GM18499 (cell line): ENCODE data around the gene SMOC2.
"Not testable (repeated sequence)": the region's sequence is repeated elsewhere in the genome, so short reads cannot be mapped to it uniquely, and the experiment has no call there.

ENCODE experiments used
- ATAC-seq: cut with Tn5 transposase; IDR thresholded peaks from one replicate; pipeline ENCODE4 v1.9.1; 2021; ENCODE audit warnings: moderate number of reproducible peaks; ENCODE audit not compliant: insufficient read depth, unreplicated experiment

The SMOC2 gene

GRCh38 chr6:168559574-168560098, 118.7 kb downstream of the SMOC2 start:
- no peak for ATAC-seq

- no peak for ATAC-seq
These were observed 119.1 kb downstream of the SMOC2 start for GRCh38 chr6:168560126-168560525.

GRCh38 chr6:168562576-168563151, 121.7 kb downstream of the SMOC2 start:
- ATAC-seq: no peak

GRCh38 chr6:168563656-168564055, 122.7 kb downstream of the SMOC2 start:
- no peak for ATAC-seq

DNA sequence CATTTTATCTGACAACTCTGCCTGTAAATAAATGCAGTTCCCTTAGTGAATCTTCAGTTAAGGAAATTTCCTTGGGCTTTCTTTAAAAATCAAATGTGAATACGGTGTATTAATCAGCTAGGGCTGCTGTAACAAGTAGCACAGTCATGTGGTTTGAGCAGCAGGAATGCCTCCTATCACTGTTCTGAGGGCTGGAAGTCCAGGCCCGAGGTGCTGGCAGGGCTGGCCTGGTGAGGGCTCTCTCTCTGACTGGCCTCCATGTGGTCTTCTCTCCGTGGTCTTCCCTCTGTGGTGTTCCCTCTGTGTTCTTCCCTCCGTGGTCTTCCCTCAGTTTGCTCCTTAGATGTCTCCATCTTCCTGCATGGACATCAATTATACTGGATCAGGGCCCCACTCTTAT, 124.1 kb downstream of the SMOC2 start:
- no peak for ATAC-seq

GRCh38 chr6:168570211-168570610, 129.2 kb downstream of the SMOC2 start:
- ATAC-seq: no peak

DNA sequence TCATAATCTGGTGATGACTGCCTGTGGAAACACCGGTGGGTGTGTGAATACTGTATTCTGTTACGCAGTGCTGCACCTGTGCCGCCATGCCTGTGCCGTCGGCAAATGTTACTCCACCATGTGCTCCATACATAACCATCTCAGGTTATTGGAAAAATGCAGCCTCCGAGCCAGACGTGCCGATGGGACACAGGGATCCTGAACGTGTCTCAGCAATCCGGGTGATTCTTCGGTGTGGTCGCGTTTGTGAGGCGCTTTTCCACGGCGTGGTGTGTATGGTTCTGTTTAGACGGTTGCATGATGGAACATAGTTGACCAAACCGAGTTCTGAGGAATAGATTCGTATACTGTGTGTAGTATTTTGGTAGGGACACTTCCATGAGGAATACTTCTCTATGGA, 130.3 kb downstream of the SMOC2 start:
- ATAC-seq: no peak

- ATAC-seq: not testable (repeated sequence)
These were observed 132.4 kb downstream of the SMOC2 start for GRCh38 chr6:168573276-168573835.

- ATAC-seq: no peak
These were observed 133.2 kb downstream of the SMOC2 start for GRCh38 chr6:168574075-168574698.

GRCh38 chr6:168574699-168575195, 133.8 kb downstream of the SMOC2 start:
- ATAC-seq: no peak

DNA sequence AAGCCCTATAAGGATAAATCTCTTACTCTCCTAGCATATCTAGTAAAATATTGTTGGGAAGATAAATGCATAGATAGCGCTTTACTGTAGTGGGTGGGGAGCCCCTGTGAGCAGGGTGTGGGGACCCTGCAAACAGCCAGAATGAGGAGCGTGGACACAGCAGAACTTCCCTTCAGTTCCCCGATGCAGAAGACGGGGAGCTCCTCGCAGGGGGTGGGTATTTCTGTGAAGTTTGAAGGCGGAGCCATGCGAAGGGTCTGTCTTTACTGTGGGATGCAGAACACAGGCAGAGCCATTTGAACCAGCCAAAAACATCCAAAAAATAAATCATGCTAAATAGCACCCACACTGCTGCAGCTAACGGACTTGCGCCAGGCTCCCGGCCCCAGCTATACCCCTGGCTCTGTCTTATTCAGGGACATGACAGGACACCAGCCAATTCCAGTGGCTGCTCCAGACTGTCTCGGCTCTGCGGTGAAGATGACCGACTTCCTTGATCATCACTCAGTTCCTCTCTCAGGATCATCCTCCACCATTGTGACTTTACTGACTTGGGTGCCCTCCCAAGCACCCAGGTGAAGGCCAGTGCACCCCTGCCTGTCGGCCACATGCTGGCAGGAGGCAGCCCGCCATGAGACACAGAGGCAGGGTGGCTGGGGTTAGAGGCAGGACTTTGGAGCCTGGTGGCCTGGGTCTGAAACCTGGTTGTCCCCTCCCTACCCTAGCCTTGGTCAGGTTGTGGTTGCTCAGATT, 134.5 kb downstream of the SMOC2 start:
- ATAC-seq: no peak

DNA sequence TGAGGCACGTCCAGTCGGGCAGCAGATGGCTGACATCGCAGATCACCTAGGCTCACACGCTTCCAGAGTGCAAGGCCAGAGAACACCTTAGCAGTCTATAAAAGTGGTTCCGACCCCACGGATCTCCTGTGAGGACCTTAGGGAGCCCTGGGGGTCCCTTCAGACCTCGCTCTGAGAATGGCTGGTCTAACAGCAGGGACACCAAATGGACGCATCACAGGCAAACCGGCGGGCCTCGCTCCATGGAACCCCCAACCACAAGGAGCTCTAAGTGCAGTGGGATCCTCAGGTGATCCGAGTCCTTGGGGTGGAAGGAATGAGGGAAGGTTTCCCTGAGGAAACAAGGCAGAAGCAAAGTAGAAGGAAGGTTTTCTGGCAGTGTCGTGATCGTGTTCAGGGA, 135.4 kb downstream of the SMOC2 start:
- no peak for ATAC-seq

DNA sequence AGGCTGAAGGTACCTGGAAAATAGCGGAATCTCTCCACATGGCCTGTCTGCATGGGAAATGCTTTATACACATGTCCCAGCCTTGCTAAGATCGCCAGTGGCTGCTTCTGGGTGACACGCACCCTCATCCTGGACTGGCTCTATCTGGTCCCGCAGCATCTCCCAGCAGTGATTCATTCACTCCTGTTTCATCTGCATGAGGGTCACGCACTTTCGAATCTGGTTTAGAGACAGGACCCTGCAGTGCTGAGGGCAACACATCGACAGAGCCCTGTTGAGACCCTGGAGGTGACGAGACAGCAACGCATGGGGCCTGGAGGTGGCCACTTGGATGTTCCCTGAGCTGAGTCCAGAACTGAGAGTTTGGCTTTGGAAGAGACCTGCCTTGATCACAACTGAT, 136.5 kb downstream of the SMOC2 start:
- ATAC-seq: no peak

DNA sequence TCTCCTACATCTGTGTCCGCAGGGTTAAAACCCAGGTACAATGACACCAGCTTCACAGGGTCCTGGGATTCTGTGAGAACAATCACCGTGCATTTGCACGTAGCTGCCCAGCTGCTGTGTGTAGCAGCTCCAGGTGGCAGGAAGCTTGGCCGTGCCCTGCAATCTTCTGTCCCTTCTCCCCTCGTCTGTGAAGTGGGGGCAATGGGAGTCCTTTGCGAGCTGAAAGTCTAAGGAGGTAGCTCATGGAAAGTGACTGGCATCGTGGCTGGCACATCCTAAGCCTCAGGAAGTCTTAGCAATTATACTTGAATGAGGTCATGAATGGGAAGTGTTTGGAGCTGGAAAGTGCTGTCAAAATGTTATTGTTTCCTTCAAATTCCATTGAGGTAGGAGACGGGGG, 137.1 kb downstream of the SMOC2 start:
- no peak for ATAC-seq

GRCh38 chr6:168581236-168581635, 140.3 kb downstream of the SMOC2 start:
- no peak for ATAC-seq

DNA sequence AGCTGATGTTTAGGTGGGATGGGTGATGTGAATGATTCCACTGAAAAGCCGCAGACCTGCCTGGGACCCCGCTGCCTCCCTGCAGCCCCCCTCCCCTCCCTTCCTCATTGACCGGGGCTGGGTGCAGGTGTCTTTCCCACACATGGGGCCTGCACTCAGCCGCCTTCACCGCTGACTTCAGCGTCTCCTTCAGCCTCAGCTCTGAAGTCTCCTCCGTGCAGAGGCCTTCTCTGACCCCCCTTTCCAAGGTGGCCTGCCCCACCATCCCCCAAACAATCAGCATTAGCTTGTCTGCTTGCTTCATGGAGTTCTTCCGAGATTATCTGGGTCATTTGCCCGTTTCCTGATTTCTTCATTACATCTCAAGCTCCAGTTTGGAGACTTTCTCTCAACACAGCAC, 140.7 kb downstream of the SMOC2 start:
- ATAC-seq: no peak

GRCh38 chr6:168582571-168582981, 141.6 kb downstream of the SMOC2 start:
- no peak for ATAC-seq

GRCh38 chr6:168583126-168583525, 142.1 kb downstream of the SMOC2 start:
- ATAC-seq: no peak

DNA sequence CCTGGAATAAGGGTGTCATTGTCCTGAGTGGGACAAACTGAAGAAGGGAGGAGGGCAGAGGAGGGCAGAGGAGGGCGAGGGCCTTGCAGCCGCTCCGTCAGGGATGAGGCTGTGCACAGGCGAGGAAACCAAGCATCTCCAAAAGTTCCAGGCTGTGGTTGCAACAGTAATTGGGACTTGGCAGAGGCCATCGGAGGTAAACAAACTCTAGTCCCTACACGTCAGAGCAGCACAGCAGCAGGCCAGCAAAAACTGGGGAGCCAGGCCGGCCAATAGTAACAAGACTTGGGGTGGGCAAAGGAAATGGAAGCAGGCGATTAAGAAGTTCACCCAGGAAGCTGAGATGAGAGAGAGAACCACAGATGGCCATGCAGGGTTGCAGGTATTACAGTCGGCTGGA, 142.8 kb downstream of the SMOC2 start:
- ATAC-seq: no peak

- ATAC-seq: no peak
These were observed 143.3 kb downstream of the SMOC2 start for GRCh38 chr6:168584249-168584648.

- ATAC-seq: no peak
These were observed 143.7 kb downstream of the SMOC2 start for GRCh38 chr6:168584671-168585070.
